ENCODE measurements around the gene MYOCD. TPM values are rescaled to one million over a fixed set of nuclear protein-coding genes. Genes with fewer than 3 reads are reported as not detected.
"Not testable (repeated sequence)": the region's sequence is repeated elsewhere in the genome, so short reads cannot be mapped to it uniquely, and the experiment has no call there.

The MYOCD gene
- total and polyA plus RNA-seq, 2 donors from 2014 or later = 0.58 to 4.0 TPM

GRCh38 chr17:12634789-12635414 lies 30.8 kb upstream of the MYOCD start:
- no peak for FAIRE-seq
- intact Hi-C loops (cut with DNase I) = loop anchor here (10.0 kb wide), 1 partner anchor 60 kb away; no protein-coding TSS in a partner anchor
- Histone ChIP-seq H3K27me3 (ENCODE audit: control insufficient read depth, insufficient read depth, low read length) (no peaks in the 10 kb centered on the region), H3K27ac (ENCODE audit: low read depth in 2 of 2, low read length in 2 of 2) (no peak overlapping the region), H3K4me3 (ENCODE audit: low read length in 3 of 3) (no peak overlapping the region), H3K9me3 (ENCODE audit: control insufficient read depth in 2 of 3, insufficient read depth in 1 of 3, low read length in 3 of 3) (no peaks in the 10 kb centered on the region), H3K9ac (ENCODE audit: low read length in 3 of 3) (no peak overlapping the region), H3K4me1 (ENCODE audit: control insufficient read depth in 2 of 3, insufficient read depth in 2 of 3, low read depth in 1 of 3, low read length in 3 of 3) (no peaks in the 10 kb centered on the region), H3K36me3 (ENCODE audit: control insufficient read depth in 2 of 3, insufficient read depth in 3 of 3, low read length in 3 of 3) (no peaks in the 10 kb centered on the region)
- no peak for DNase-seq
- no peak for TF ChIP-seq CTCF (IDR thresholded peaks at IDR 0.05; ENCODE audit: borderline replicate concordance, extremely low read depth, insufficient read depth)

- H3K27ac ChIP-seq (ENCODE audit: low read depth in 2 of 2, low read length in 2 of 2); FAIRE-seq; H3K4me3 ChIP-seq (ENCODE audit: low read length in 3 of 3); H3K27me3 ChIP-seq (ENCODE audit: control insufficient read depth, insufficient read depth, low read length); DNase-seq; H3K9me3 ChIP-seq (ENCODE audit: control insufficient read depth in 2 of 3, insufficient read depth in 1 of 3, low read length in 3 of 3); H3K9ac ChIP-seq (ENCODE audit: low read length in 3 of 3); H3K4me1 ChIP-seq (ENCODE audit: control insufficient read depth in 2 of 3, insufficient read depth in 2 of 3, low read depth in 1 of 3, low read length in 3 of 3); H3K36me3 ChIP-seq (ENCODE audit: control insufficient read depth in 2 of 3, insufficient read depth in 3 of 3, low read length in 3 of 3): not testable (repeated sequence)
- intact Hi-C loops (cut with DNase I) = loop anchor here (10.0 kb wide), 1 partner anchor 61 kb away; no protein-coding TSS in a partner anchor
These were observed 29.7 kb upstream of the MYOCD start for GRCh38 chr17:12635996-12636395.

- Histone ChIP-seq H3K27me3 (ENCODE audit: control insufficient read depth, insufficient read depth, low read length) (no peaks in the 10 kb centered on the region), H3K9me3 (ENCODE audit: control insufficient read depth in 2 of 3, insufficient read depth in 1 of 3, low read length in 3 of 3) (no peaks in the 10 kb centered on the region), H3K4me3 (ENCODE audit: low read length in 3 of 3) (no peak overlapping the region), H3K36me3 (ENCODE audit: control insufficient read depth in 2 of 3, insufficient read depth in 3 of 3, low read length in 3 of 3) (no peaks in the 10 kb centered on the region), H3K9ac (ENCODE audit: low read length in 3 of 3) (no peak overlapping the region), H3K27ac (ENCODE audit: low read depth in 2 of 2, low read length in 2 of 2) (no peak overlapping the region), H3K4me1 (ENCODE audit: control insufficient read depth in 2 of 3, insufficient read depth in 2 of 3, low read depth in 1 of 3, low read length in 3 of 3) (no peaks in the 10 kb centered on the region)
- DNase-seq (no peak), FAIRE-seq (no peak)
- intact Hi-C loops (cut with DNase I) = loop anchor here (10.0 kb wide), 1 partner anchor 62 kb away; no protein-coding TSS in a partner anchor
- TF ChIP-seq CTCF (IDR thresholded peaks at IDR 0.05; ENCODE audit: borderline replicate concordance, extremely low read depth, insufficient read depth) = no peak
These were observed 28.7 kb upstream of the MYOCD start for GRCh38 chr17:12637015-12637414.

GRCh38 chr17:12637745-12638651 lies 27.7 kb upstream of the MYOCD start:
- H3K27me3 ChIP-seq (ENCODE audit: control insufficient read depth, insufficient read depth, low read length) = no peaks in the 10 kb centered on the region
- intact Hi-C loops (cut with DNase I) = loop anchor here (10.0 kb wide), 1 partner anchor 63 kb away; no protein-coding TSS in a partner anchor
- H3K27ac ChIP-seq (ENCODE audit: low read depth in 2 of 2, low read length in 2 of 2) = no peak overlapping the region
- H3K9me3 ChIP-seq (ENCODE audit: control insufficient read depth in 2 of 3, insufficient read depth in 1 of 3, low read length in 3 of 3) = no peaks in the 10 kb centered on the region
- DNase-seq (no peak), FAIRE-seq (no peak)
- TF ChIP-seq CTCF (IDR thresholded peaks at IDR 0.05; ENCODE audit: borderline replicate concordance, extremely low read depth, insufficient read depth) = no peak
- no peaks in the 10 kb centered on the region for H3K36me3 ChIP-seq (ENCODE audit: control insufficient read depth in 2 of 3, insufficient read depth in 3 of 3, low read length in 3 of 3)
- no peak overlapping the region for H3K9ac ChIP-seq (ENCODE audit: low read length in 3 of 3)
- no peak overlapping the region for H3K4me3 ChIP-seq (ENCODE audit: low read length in 3 of 3)
- H3K4me1 ChIP-seq (ENCODE audit: control insufficient read depth in 2 of 3, insufficient read depth in 2 of 3, low read depth in 1 of 3, low read length in 3 of 3) = no peaks in the 10 kb centered on the region

Data from kidney (tissue), 14 donors.